Fibroblast of lung (primary cell): ENCODE data around the gene OR6C65. TPM values are rescaled to one million over a fixed set of nuclear protein-coding genes. Genes with fewer than 3 reads are reported as not detected.
"Not testable (repeated sequence)": the region's sequence is repeated elsewhere in the genome, so short reads cannot be mapped to it uniquely, and the experiment has no call there.

Experiments
- DNase-seq, 2 donors: peaks; one replicate each; pipeline versions ENCODE4 v3.0.0 to v3.0.0-alpha.2; 2010; ENCODE audit warnings: low read depth in 2 of 2
- H2AFZ ChIP-seq: 2 replicates; pipeline ENCODE4 v1.5.1; 2012; ENCODE audit warnings: low read length, control low read depth, inconsistent platforms
- H3K27ac ChIP-seq: 2 replicates; pipeline ENCODE4 v1.5.1; 2011; ENCODE audit warnings: low read length, control low read depth; ENCODE audit not compliant: insufficient read depth
- H3K27me3 ChIP-seq: 2 replicates; pipeline ENCODE4 v1.5.1; 2011; ENCODE audit warnings: mild to moderate bottlenecking, low read length; ENCODE audit not compliant: control insufficient read depth, insufficient read depth
- H3K36me3 ChIP-seq: 2 replicates; pipeline ENCODE4 v1.5.1; 2011; ENCODE audit warnings: low read length; ENCODE audit not compliant: control insufficient read depth, insufficient read depth
- H3K4me1 ChIP-seq: 2 replicates; pipeline ENCODE4 v1.5.1; 2011; ENCODE audit warnings: low read length; ENCODE audit not compliant: control insufficient read depth, insufficient read depth; ENCODE audit errors: extremely low read depth
- H3K4me2 ChIP-seq: 2 replicates; pipeline ENCODE4 v1.5.1; 2011; ENCODE audit warnings: low read length, control low read depth; ENCODE audit not compliant: insufficient read depth; ENCODE audit errors: extremely low read depth
- H3K4me3 ChIP-seq, 4 experiments: fragments of 200-600 bp in 1 of 4; sonication (generic) in 1 of 4; replicated peaks in 1 of 4; 2 replicates each; pipeline ENCODE4 v1.5.1; 2011 to 2016; ENCODE audit warnings: low read length in 4 of 4, low read depth in 3 of 4, mild to moderate bottlenecking in 3 of 4, control low read depth in 2 of 4, inconsistent platforms in 1 of 4, mixed read lengths in 1 of 4; ENCODE audit not compliant: insufficient read depth in 1 of 4; ENCODE audit errors: control extremely low read depth in 1 of 4
- H3K79me2 ChIP-seq: 2 replicates; pipeline ENCODE4 v1.5.1; 2012; ENCODE audit warnings: mild to moderate bottlenecking, low read length, inconsistent platforms; ENCODE audit not compliant: control insufficient read depth, insufficient read depth
- H3K9ac ChIP-seq: 2 replicates; pipeline ENCODE4 v1.5.1; 2011; ENCODE audit warnings: mild to moderate bottlenecking, low read length, control low read depth; ENCODE audit not compliant: insufficient read depth
- H3K9me3 ChIP-seq: 2 replicates; pipeline ENCODE4 v1.5.1; 2012; ENCODE audit warnings: low read depth, low read length; ENCODE audit not compliant: control insufficient read depth, insufficient read depth
- H4K20me1 ChIP-seq: 2 replicates; pipeline ENCODE4 v1.5.1; 2011; ENCODE audit warnings: low read length; ENCODE audit not compliant: control insufficient read depth, insufficient read depth; ENCODE audit errors: extremely low read depth
- CTCF ChIP-seq, 2 donors: IDR thresholded peaks in 1 of 2; conservative IDR thresholded peaks in 1 of 2; 1 replicate in 1 of 2; 2 replicates in 1 of 2; pipeline ENCODE4 v1.5.1; 2011 to 2012; ENCODE audit warnings: low read length in 2 of 2, control low read depth in 1 of 2, inconsistent platforms in 1 of 2, low read depth in 1 of 2, mild to moderate bottlenecking in 1 of 2
- EZH2 ChIP-seq: IDR thresholded peaks from 2 replicates; pipeline ENCODE4 v1.5.1; 2012; ENCODE audit warnings: low read length, control low read depth, mild to moderate bottlenecking; ENCODE audit errors: missing control alignments
- polyA plus RNA-seq, 2 donors: library from polyadenylated mRNA; depleted of rRNA in 1 of 2; stranded (reverse) in 1 of 2; unstranded in 1 of 2; fragments of >200 nt; gene quantifications; 2 replicates each; pipeline ENCODE4 v1.2.1, GENCODE V29; 2011 to 2012; ENCODE audit warnings: missing spikeins in 1 of 2
- total RNA-seq: library from RNA; depleted of rRNA; stranded (reverse); fragments of >200 nt; gene quantifications from 2 replicates; pipeline ENCODE4 v1.2.1, GENCODE V29; 2014

Gene OR6C65
- total and polyA plus RNA-seq, 2 donors (not counting 1 experiment from before 2014, with no cell fraction given) = not detected

GRCh38 chr12:55392032-55392795, 8.1 kb upstream of the OR6C65 start:
- Histone ChIP-seq H4K20me1 (no peaks in the 10 kb centered on the region), H3K4me2 (no peak overlapping the region), H3K9ac (no peak overlapping the region), H3K27me3 (no peaks in the 10 kb centered on the region), H3K36me3 (no peaks in the 10 kb centered on the region), H3K27ac (no peak overlapping the region), H2AFZ (no peak overlapping the region), H3K4me1 (no peaks in the 10 kb centered on the region), H3K4me3 (no peak overlapping the region), H3K79me2 (no peaks in the 10 kb centered on the region), H3K9me3 (no peaks in the 10 kb centered on the region)
- no peak for DNase-seq
- no peak for TF ChIP-seq CTCF (conservative IDR thresholded peaks at IDR 0.05 in 1 of 2, IDR thresholded peaks at IDR 0.05 in 1 of 2; ENCODE audit: low read depth in 1 of 2, low read length in 2 of 2)
- TF ChIP-seq EZH2 = no peak

- Histone ChIP-seq H3K9ac (no peak overlapping the region), H2AFZ (no peak overlapping the region), H3K4me3 (no peak overlapping the region), H4K20me1 (no peaks in the 10 kb centered on the region), H3K9me3 (no peaks in the 10 kb centered on the region), H3K4me2 (no peak overlapping the region), H3K27me3 (no peaks in the 10 kb centered on the region), H3K79me2 (no peaks in the 10 kb centered on the region), H3K36me3 (no peaks in the 10 kb centered on the region), H3K27ac (no peak overlapping the region), H3K4me1 (no peaks in the 10 kb centered on the region)
- no peak for TF ChIP-seq CTCF (conservative IDR thresholded peaks at IDR 0.05 in 1 of 2, IDR thresholded peaks at IDR 0.05 in 1 of 2; ENCODE audit: low read depth in 1 of 2, low read length in 2 of 2)
- no peak for TF ChIP-seq EZH2
- DNase-seq = no peak
These were observed 4.0 kb upstream of the OR6C65 start for GRCh38 chr12:55396326-55396725.

- H3K79me2 ChIP-seq = no peaks in the 10 kb centered on the region
- H3K4me1 ChIP-seq = no peaks in the 10 kb centered on the region
- no peak overlapping the region for H2AFZ ChIP-seq
- no peaks in the 10 kb centered on the region for H3K27me3 ChIP-seq
- H3K36me3 ChIP-seq = no peaks in the 10 kb centered on the region
- no peaks in the 10 kb centered on the region for H3K9me3 ChIP-seq
- TF ChIP-seq CTCF (conservative IDR thresholded peaks at IDR 0.05 in 1 of 2, IDR thresholded peaks at IDR 0.05 in 1 of 2; ENCODE audit: low read depth in 1 of 2, low read length in 2 of 2) (no peak), EZH2 (no peak)
- H3K27ac ChIP-seq = no peak overlapping the region
- H3K9ac ChIP-seq = no peak overlapping the region
- DNase-seq = no peak
- no peak overlapping the region for H3K4me3 ChIP-seq
- H3K4me2 ChIP-seq = no peak overlapping the region
- no peaks in the 10 kb centered on the region for H4K20me1 ChIP-seq
These were observed 7.5 kb downstream of the OR6C65 start for GRCh38 chr12:55407866-55408265.

- not testable (repeated sequence) for DNase-seq, H4K20me1 ChIP-seq, H3K9ac ChIP-seq, H3K27ac ChIP-seq, H3K79me2 ChIP-seq, H3K9me3 ChIP-seq, H3K27me3 ChIP-seq, H2AFZ ChIP-seq, H3K4me1 ChIP-seq, H3K36me3 ChIP-seq, H3K4me2 ChIP-seq, H3K4me3 ChIP-seq
These were observed 8.8 kb downstream of the OR6C65 start for GRCh38 chr12:55409133-55409532.

- H3K79me2 ChIP-seq = not testable (repeated sequence)
These were observed 11.8 kb downstream of the OR6C65 start for GRCh38 chr12:55412138-55412537.

More at GRCh38 chr12:55412138-55412537, 11.8 kb downstream of the OR6C65 start:
- not testable (repeated sequence) for H3K27ac ChIP-seq, H3K4me3 ChIP-seq, H3K4me2 ChIP-seq, H2AFZ ChIP-seq, H4K20me1 ChIP-seq, H3K9ac ChIP-seq, H3K36me3 ChIP-seq, H3K4me1 ChIP-seq, H3K27me3 ChIP-seq, H3K9me3 ChIP-seq, DNase-seq
